VCaP (cell line): ENCODE data around the gene RAB14.
A peak's percentile ranks its signal among the peaks of the same experiment; 100 is the strongest.

Experiments
- H3K27ac ChIP-seq: fragments of 450-650 bp; 2 replicates; pipeline ENCODE4 v1.5.1; 2017
- CTCF ChIP-seq: fragments of 450-650 bp; conservative IDR thresholded peaks from 2 replicates; pipeline ENCODE4 v1.5.1; 2017; ENCODE audit warnings: mild to moderate bottlenecking, moderate library complexity

The RAB14 gene

GRCh38 chr9:121218357-121219027 lies 16.8 kb upstream of the RAB14 start:
- no peak for TF ChIP-seq CTCF
- H3K27ac ChIP-seq: no peak overlapping the region

GRCh38 chr9:121217609-121218292 lies 16.1 kb upstream of the RAB14 start:
- no peak overlapping the region for H3K27ac ChIP-seq
- no peak for TF ChIP-seq CTCF

- TF ChIP-seq CTCF: no peak
- H3K27ac ChIP-seq: no peak overlapping the region
Measured at GRCh38 chr9:121216271-121216805, 14.7 kb upstream of the RAB14 start.

- TF ChIP-seq CTCF: no peak
Measured at GRCh38 chr9:121214005-121214404, 12.3 kb upstream of the RAB14 start.

GRCh38 chr9:121213136-121213806 lies 11.6 kb upstream of the RAB14 start:
- peak overlapping the region; percentile 26; the same call in 1 of the 2 replicates for H3K27ac ChIP-seq
- TF ChIP-seq CTCF: peak; percentile 99

More at GRCh38 chr9:121214005-121214404, 12.3 kb upstream of the RAB14 start:
- H3K27ac ChIP-seq: no peak overlapping the region

GRCh38 chr9:121210536-121210935 lies 8.9 kb upstream of the RAB14 start:
- TF ChIP-seq CTCF: no peak
- H3K27ac ChIP-seq: no peak overlapping the region

GRCh38 chr9:121207371-121207940 lies 5.8 kb upstream of the RAB14 start:
- H3K27ac ChIP-seq: no peak overlapping the region

More at GRCh38 chr9:121207371-121207940, 5.8 kb upstream of the RAB14 start:
- TF ChIP-seq CTCF: no peak
